CD4-positive, alpha-beta T cell treated with Interleukin-6 at 100 ng/mL for 8 hours (primary cell): Measurements from ENCODE around the gene HNRNPUL1.

Experiments
- DNase-seq: peaks from one replicate; pipeline ENCODE4 v3.0.0-alpha.2; 2020; ENCODE audit warnings: mixed read lengths, low spot score

The HNRNPUL1 gene

GRCh38 chr19:41234512-41235168, 29.5 kb upstream of the HNRNPUL1 start:
- no peak for DNase-seq

DNA sequence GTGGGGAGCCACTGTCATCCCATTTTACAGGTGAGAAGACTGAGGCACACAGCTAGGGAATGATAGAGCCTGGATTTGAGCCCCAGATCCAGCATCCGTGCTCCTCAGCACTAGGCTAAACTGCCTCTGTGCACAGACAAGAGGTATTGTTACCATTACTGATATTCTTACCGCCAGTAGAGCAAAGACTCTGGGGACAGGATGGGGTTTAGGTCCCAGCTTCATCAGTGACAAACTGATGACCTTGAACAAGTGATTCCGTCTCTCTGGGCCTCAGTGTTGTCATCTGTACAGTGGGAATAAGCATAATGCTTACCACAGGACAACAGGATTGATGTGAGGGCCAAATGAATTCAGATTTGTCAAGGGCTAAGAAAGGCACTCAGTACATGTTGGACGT, 28.7 kb upstream of the HNRNPUL1 start:
- no peak for DNase-seq

DNA sequence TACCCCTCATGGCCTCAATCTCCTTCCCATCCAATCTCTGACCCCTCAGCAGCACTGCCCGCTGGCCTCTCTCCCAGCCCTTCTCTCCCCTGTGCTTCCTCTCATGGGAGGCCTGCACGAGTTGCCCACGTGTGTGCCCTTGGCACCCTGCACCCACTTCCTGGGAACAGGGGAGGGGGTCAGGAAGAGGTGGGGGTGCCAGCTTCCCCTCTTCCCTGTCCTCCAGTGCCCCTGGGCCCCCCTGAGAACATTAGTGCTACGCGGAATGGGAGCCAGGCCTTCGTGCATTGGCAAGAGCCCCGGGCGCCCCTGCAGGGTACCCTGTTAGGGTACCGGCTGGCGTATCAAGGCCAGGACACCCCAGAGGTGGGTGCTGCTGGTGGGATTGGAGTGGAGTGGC, 25.9 kb upstream of the HNRNPUL1 start:
- DNase-seq: no peak

- no peak for DNase-seq
Measured at GRCh38 chr19:41239363-41239762, 24.8 kb upstream of the HNRNPUL1 start.

DNA sequence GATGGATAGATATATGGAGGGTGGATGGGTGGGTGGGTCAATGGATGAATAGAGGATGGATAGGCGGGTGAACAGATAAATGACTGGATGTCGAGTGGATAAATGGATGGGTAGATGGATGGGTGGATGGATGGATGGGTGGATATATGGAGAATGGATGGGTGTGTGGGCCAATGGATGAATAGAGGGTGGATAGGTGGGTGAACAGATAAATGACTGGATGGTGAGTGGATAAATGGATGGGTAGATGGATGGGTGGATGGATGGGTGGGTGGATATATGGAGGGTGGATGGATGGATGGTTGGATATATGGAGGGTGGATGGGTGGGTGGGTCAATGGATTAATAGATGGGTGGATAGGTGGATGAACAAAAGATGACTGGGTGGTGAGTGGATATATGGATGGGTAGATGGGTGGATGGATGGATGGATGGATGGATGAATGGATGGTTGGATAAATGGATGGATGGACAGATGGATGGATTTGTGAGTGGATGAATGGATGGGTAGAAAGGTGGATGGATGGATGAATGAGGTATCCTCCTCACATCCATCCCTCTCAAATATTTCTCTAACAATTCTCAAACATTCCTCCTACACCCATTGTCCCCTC, 24.1 kb upstream of the HNRNPUL1 start:
- DNase-seq: no peak

GRCh38 chr19:41241859-41242258, 22.3 kb upstream of the HNRNPUL1 start:
- DNase-seq: no peak

- no peak for DNase-seq
Measured at GRCh38 chr19:41244117-41244516, 20.1 kb upstream of the HNRNPUL1 start.

GRCh38 chr19:41245843-41246242, 18.3 kb upstream of the HNRNPUL1 start:
- no peak for DNase-seq

DNA sequence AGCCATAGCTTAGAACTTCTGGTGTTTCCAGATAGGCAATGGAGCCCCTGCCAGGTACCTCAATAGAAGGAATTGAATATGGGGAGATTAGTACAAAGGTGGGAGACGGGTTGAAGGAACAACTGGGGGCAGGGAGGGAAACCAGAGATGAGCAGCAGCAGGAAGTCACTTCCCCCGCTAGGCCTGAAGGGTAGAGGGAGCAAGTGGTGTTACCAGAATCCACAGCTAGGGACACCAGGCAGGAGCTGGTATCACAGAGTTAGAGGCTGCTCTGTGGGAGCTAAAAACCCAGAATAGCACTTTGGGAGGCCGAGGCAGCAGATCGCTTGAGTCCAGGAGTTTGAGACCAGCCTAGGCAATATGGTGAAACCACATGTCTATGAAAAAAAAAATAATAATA, 15.3 kb upstream of the HNRNPUL1 start:
- no peak for DNase-seq

- DNase-seq: no peak
Measured at GRCh38 chr19:41249707-41250423, 14.3 kb upstream of the HNRNPUL1 start.

DNA sequence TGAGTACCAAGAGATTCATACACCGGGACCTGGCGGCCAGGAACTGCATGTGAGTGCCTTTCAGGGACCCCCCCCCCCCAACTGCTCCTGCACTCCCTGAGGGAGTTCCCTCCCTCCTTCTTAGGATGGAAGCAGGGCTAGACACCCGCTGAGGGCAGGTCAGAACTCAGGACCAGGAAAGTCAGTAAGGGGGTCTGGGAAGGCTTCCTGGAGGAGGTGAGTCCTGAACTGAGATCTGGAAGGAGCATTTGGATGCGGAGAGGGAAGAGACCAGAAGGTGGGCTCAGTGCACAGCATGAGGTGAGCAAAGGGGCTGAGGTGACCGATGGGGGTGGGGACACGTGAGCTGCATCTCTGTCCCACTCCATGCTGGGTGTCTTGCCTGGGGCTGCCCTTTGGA, 10.5 kb upstream of the HNRNPUL1 start:
- no peak for DNase-seq

DNA sequence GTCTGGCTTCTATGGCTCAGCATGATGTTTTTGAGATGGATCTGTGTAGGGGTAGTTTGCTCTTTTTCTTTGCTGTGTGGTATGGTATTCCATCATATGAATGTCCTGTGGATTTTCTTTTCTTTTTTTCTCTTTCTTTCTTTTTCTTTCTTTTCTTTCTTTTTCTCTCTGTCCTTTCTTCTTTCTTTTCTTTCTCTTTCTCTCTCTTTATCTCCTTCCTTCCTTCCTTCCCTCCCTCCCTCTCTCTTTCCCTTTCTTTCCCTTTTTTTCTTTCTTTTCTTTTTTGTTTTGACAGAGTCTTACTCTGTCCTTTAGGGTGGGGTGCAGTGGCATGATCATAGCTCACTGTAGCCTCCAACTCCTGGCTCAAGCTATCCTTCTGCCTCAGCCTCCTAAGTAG, 9.0 kb upstream of the HNRNPUL1 start:
- DNase-seq: no peak

GRCh38 chr19:41261474-41262190, 2.5 kb upstream of the HNRNPUL1 start:
- no peak for DNase-seq

DNA sequence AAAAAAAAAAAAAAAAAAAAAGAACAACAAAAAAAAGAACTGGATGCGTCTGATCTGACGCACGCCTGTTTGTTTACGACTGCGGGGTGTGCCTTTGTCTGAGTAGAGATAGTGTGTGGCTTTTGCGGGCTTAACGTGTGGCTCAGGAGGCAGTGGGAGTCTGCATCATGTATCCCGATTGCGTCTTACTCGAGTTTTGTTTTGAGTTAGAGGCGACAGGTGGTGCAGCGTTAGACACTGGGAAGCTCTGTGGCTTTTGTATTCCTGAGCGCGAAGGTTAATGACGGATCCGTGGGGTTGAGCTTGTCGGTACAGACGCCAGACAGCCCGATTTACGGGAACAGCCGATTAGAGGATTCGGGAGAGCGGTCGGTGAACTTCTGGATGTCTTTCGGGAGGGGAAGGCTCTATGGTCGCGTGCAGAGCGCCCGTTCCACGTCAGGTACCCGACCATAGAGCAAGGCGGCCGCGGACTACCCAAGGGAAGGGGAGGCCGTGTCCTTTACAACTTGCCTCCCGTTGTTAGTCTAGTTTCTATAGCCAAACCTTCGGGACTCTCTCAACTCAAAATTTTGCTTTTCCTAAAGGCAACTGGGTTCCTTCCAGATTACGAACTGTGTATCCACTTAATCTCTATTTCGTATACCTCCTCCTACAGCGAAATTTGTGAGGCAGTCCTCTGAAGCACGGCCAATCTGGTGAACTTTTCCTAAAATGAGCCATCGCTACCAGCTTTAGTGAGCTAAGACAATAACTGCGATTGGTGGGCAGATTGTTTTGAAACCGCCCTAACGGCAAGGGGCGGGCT, 926 bp upstream of the HNRNPUL1 start:
- peak; percentile 76 for DNase-seq

GRCh38 chr19:41264581-41265394, 616 bp downstream of the HNRNPUL1 start:
- DNase-seq: peak; percentile 32

DNA sequence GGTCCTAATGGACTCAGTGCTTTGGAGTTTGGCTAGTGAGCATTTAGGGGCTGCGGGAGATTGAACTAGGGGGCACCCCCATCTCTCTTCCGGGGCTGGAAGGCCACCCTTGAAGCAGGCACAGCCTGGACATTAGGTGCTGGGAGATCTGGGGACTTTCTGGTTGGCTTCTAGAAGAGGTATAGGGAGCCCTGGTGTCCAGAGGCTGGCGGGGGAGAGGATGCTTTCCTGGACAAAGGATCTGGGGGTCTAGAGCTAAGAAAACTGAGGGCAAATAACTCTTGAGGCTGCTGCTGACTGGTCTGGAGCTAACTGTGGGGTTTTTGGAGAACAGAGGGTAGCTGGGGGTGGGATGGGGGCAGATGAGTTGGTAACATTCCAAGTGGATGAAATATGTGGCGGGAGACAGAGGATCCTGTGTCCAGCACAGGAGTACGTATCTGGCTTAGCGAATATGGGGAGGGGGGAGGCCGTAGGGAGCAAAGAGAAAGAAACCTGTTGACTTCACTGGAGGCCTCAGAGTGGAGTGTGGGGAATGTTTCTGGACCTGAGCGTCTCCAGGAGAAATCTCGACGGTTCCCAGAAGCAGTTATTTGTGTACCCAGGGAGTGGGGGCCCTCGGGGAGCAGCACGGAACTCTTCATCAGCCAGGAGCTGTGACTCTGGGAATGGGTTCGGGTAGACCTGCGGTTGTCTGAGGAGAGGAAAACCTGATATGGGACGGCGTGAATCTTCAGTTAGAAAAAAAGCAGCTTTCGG, 1.4 kb downstream of the HNRNPUL1 start:
- DNase-seq: no peak

DNA sequence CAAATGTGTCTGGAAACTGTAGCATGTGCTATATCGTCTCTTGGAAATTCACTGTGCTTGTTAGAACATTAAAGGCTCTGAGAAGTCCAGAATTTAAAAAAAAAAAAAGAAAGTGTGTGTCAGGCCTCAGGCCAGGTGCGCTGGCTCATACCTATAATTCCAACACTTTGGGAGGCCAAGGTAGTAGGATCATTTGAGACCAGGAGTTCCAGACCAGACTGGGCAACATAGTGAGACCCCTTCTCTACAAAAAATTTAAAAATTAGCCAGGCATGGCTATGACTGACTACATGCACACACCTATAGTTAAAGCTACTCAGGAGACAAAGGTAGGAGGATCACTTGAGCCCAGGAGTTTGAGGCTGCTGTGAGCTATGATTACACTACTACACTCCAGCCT, 4.9 kb downstream of the HNRNPUL1 start:
- DNase-seq: no peak

DNA sequence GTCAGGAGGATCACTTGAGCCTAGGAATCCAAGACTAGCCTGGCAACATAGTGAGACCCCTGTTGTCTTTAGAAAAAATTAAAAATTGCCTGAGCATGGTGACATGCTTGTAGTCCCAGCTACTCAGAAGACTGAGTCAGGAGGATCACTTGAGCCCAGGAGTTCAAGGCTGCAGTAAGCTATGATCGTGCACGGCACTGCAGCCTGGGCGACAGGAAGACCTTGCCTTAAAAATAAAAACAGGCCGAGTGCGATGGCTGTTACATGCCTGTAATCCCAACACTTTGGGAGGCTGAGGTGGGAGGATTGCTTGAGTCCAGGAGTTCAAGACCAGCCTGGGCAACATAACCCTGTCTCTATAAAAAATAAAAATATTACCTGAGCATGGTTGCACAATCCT, 5.4 kb downstream of the HNRNPUL1 start:
- DNase-seq: no peak

DNA sequence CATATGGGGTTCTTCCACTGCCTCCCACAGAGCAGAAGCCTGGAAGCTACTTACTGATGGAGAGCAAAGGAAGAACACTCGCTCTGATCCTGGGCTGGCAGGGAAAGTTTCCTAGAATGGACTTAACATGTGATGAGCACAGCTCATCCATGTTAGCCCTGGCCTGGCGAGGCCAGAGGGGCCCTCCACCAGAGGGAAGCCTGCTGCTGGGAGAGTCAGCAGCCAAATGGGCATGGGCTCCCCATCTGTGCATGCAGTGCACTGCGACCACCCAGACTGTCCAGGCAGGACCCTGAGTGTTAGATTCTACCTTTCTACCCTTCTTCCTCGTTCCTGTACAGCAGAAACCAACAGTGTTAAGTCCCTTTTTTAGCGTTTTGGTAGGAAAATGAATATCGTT, 8.9 kb downstream of the HNRNPUL1 start:
- DNase-seq: no peak

DNA sequence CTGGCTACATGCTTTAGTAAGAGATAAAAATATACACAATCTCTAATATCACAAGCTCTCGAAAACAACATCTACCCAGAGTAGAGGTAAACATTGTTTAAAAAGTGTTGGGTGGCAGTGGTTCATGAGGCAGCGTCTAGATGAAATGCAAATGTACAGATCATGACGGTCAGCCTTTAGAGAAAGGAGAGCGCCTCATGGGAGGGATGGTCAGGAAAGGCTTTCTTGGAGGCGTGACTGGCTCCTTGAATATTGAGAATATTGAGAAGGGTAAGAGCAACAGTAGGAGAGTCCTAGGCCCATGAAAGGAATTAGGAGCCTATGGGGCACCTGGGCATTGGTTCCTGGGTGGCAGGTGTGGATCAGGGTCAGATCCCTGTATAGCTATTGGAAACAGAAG, 10.6 kb downstream of the HNRNPUL1 start:
- no peak for DNase-seq
